Neural progenitor cell (in vitro differentiated cells): ENCODE data around the gene RAET1G. TPM values are rescaled to one million over a fixed set of nuclear protein-coding genes. Genes with fewer than 3 reads are reported as not detected.
"Not testable (repeated sequence)": the region's sequence is repeated elsewhere in the genome, so short reads cannot be mapped to it uniquely, and the experiment has no call there.

Experiments used
- DNase-seq: peaks from one replicate; pipeline ENCODE4 v3.0.0-alpha.2; 2016; ENCODE audit warnings: low spot score
- H2AFZ ChIP-seq: fragments of 200-600 bp; sonication (generic); replicated peaks from 2 replicates; pipeline ENCODE4 v1.6.1; 2016; ENCODE audit warnings: antibody characterized with exemption
- H3F3A ChIP-seq: fragments of 200-600 bp; sonication (generic); 2 replicates; pipeline ENCODE4 v1.6.1; 2016; ENCODE audit warnings: antibody characterized with exemption, low read depth
- H3K27ac ChIP-seq: fragments of 200-600 bp; sonication (generic); 2 replicates; pipeline ENCODE4 v1.5.1; 2016; ENCODE audit warnings: mild to moderate bottlenecking
- H3K27me3 ChIP-seq: fragments of 200-600 bp; sonication (generic); 2 replicates; pipeline ENCODE4 v1.6.1; 2016; ENCODE audit warnings: mild to moderate bottlenecking, moderate library complexity
- H3K36me3 ChIP-seq: fragments of 200-600 bp; sonication (generic); 2 replicates; pipeline ENCODE4 v1.5.1; 2016
- H3K4me1 ChIP-seq: fragments of 200-600 bp; sonication (generic); 2 replicates; pipeline ENCODE4 v1.6.1; 2016; ENCODE audit warnings: mixed run types
- H3K4me2 ChIP-seq: fragments of 200-600 bp; sonication (generic); 2 replicates; pipeline ENCODE4 v1.6.1; 2016
- H3K4me3 ChIP-seq: fragments of 200-600 bp; sonication (generic); 2 replicates; pipeline ENCODE4 v1.5.1; 2016
- H3K79me2 ChIP-seq: fragments of 200-600 bp; sonication (generic); 2 replicates; pipeline ENCODE4 v1.6.1; 2016; ENCODE audit warnings: low read depth
- H3K9ac ChIP-seq: fragments of 200-600 bp; sonication (generic); 2 replicates; pipeline ENCODE4 v1.6.1; 2016
- H3K9me3 ChIP-seq: fragments of 200-600 bp; sonication (generic); 2 replicates; pipeline ENCODE4 v1.5.1; 2016; ENCODE audit warnings: low read depth
- H4K20me1 ChIP-seq: fragments of 200-600 bp; sonication (generic); 2 replicates; pipeline ENCODE4 v1.6.1; 2016; ENCODE audit warnings: low read depth
- H3K27ac Mint-ChIP-seq: 3 replicates; pipeline ENCODE4 v1.8.0; 2021; ENCODE audit warnings: mixed read lengths
- H3K27me3 Mint-ChIP-seq: 2 replicates; pipeline ENCODE4 v1.8.0; 2022; ENCODE audit warnings: low read depth, mild to moderate bottlenecking, inconsistent platforms, moderate library complexity, mixed read lengths; ENCODE audit not compliant: insufficient read depth
- H3K36me3 Mint-ChIP-seq: 3 replicates; pipeline ENCODE4 v1.8.0; 2021; ENCODE audit warnings: mixed read lengths
- H3K4me1 Mint-ChIP-seq: 3 replicates; pipeline ENCODE4 v1.8.0; 2021; ENCODE audit warnings: mixed read lengths
- H3K4me3 Mint-ChIP-seq: 3 replicates; pipeline ENCODE4 v1.8.0; 2021; ENCODE audit warnings: mild to moderate bottlenecking, moderate library complexity, mixed read lengths
- H3K9me3 Mint-ChIP-seq: 3 replicates; pipeline ENCODE4 v1.8.0; 2020; ENCODE audit warnings: mixed read lengths
- EZH2 ChIP-seq: fragments of 200-600 bp; sonication (generic); IDR thresholded peaks from 2 replicates; pipeline ENCODE4 v1.6.1; 2017; ENCODE audit warnings: antibody characterized with exemption, mild to moderate bottlenecking, moderate library complexity
- EZH2phosphoT487 ChIP-seq: fragments of 200-600 bp; sonication (generic); IDR thresholded peaks from 2 replicates; pipeline ENCODE4 v1.6.1; 2017; ENCODE audit warnings: antibody characterized with exemption
- total RNA-seq: library from RNA; depleted of rRNA; stranded (reverse); fragments of >200 nt; gene quantifications from 2 replicates; pipeline ENCODE4 v1.2.3, GENCODE V29; 2015; ENCODE audit warnings: low replicate concordance
- TF ChIP-seq, protein P1 (sequence below): fragments of 200-600 bp; sonication (generic); IDR thresholded peaks from 2 replicates; pipeline ENCODE4 v1.5.1; 2017; ENCODE audit warnings: antibody characterized with exemption, mild to moderate bottlenecking

RAET1G gene
- total RNA-seq, 1 donor from 2014 or later = not detected

DNA sequence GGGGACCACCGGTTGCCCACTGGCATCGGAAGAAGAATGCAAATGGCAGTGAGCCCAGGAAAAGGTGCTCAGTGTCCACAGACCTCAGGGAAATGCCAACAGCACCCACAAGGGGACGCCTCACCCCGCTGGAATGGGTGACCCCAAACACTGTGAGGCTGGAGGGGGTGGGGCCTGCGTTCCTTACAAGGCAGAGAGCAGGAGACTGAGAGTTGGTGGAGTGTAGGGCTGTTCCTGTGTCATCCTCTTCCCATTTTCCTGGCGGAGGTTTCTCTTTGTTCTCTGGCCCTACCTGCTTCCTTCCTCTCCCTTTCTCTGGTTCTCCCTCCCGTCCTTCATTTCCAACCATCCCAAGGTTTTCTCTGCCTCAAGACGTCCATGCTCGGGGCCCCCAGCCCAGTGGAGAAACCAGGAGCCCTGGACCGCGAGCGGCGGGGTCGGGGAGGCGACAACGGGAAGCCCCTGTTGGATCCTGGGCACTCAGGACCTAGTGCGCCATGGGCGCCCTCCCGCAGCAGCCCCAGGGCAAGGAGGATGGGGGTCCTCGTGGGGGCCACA, 15.2 kb upstream of the RAET1G start:
- peaks cover 91% of the 10 kb centered on the region for H3K27me3 Mint-ChIP-seq
- Histone ChIP-seq H3K4me2 (peak overlapping the region; percentile 73), H3K4me3 (peak overlapping the region; percentile 30), H3K27me3 (peaks cover 100% of the 10 kb centered on the region), H4K20me1 (peaks cover 19% of the 10 kb centered on the region), H2AFZ (peak overlapping the region; percentile 77)
- H3F3A ChIP-seq, H3K9ac ChIP-seq, H3K4me1 Mint-ChIP-seq, H3K4me1 ChIP-seq, DNase-seq, H3K4me3 Mint-ChIP-seq, H3K9me3 Mint-ChIP-seq, H3K36me3 Mint-ChIP-seq, H3K27ac ChIP-seq, H3K36me3 ChIP-seq, H3K9me3 ChIP-seq, H3K27ac Mint-ChIP-seq, H3K79me2 ChIP-seq: not testable (repeated sequence)
- TF ChIP-seq, protein P1, sequence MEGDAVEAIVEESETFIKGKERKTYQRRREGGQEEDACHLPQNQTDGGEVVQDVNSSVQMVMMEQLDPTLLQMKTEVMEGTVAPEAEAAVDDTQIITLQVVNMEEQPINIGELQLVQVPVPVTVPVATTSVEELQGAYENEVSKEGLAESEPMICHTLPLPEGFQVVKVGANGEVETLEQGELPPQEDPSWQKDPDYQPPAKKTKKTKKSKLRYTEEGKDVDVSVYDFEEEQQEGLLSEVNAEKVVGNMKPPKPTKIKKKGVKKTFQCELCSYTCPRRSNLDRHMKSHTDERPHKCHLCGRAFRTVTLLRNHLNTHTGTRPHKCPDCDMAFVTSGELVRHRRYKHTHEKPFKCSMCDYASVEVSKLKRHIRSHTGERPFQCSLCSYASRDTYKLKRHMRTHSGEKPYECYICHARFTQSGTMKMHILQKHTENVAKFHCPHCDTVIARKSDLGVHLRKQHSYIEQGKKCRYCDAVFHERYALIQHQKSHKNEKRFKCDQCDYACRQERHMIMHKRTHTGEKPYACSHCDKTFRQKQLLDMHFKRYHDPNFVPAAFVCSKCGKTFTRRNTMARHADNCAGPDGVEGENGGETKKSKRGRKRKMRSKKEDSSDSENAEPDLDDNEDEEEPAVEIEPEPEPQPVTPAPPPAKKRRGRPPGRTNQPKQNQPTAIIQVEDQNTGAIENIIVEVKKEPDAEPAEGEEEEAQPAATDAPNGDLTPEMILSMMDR = peak; percentile 8

DNA sequence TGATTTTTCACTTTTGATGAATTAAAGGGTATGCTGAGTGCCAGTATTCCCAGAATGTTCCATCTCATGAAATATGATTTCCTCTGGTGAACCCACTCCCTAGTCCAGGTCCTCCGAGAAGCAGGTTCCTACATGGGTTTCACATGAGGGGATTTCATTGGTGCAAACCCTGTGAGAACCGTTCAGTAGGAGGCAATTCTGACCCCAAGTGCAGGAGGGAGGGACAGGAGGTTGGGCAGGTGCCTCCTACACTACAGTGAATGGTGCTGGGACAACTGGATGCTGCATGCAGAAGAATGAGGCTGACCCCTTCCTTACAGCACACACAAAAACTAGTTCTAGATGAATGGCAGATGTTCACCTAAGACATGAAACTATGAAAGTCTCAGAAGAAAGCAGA, 13.8 kb upstream of the RAET1G start:
- Mint-ChIP-seq H3K27me3 (peaks cover 87% of the 10 kb centered on the region), H3K9me3 (peaks cover 3% of the 10 kb centered on the region), H3K4me3 (no peak overlapping the region), H3K36me3 (no peaks in the 10 kb centered on the region), H3K4me1 (peaks cover 7% of the 10 kb centered on the region), H3K27ac (no peak overlapping the region)
- Histone ChIP-seq H3K4me3 (no peak overlapping the region), H3K4me1 (peaks cover 5% of the 10 kb centered on the region), H3K27me3 (peaks cover 100% of the 10 kb centered on the region), H3K36me3 (no peaks in the 10 kb centered on the region), H3K27ac (no peak overlapping the region), H3K9ac (no peak overlapping the region), H3K9me3 (no peaks in the 10 kb centered on the region), H3K4me2 (no peak overlapping the region), H3K79me2 (no peaks in the 10 kb centered on the region), H4K20me1 (peaks cover 19% of the 10 kb centered on the region), H3F3A (no peaks in the 10 kb centered on the region), H2AFZ (no peak overlapping the region)
- no peak for DNase-seq
- TF ChIP-seq EZH2 = no peak
- TF ChIP-seq, protein P1 = no peak
- TF ChIP-seq EZH2phosphoT487 = no peak

DNA sequence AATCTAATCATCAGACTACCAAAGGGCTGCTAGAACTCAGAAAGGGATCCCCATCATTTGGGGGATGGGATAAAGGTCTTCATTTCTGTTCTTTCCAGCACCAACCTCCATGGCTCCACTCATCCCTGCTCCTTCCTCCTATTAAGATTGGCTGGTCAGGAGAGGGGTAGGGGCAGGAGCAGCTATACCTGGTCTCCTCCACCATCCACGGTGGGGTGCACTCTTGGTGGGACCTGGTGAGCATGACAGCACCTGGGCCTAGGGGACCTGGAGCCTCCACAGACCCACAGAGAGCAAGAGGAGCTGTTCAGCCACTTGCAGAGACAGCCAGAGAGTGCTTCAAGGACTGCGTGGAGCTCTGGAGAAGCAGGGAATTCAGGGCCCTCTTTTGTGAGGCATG, 12.7 kb upstream of the RAET1G start:
- Histone ChIP-seq H3K4me2 (no peak overlapping the region), H3K9ac (no peak overlapping the region), H3K79me2 (no peaks in the 10 kb centered on the region), H4K20me1 (peaks cover 17% of the 10 kb centered on the region), H3K4me3 (no peak overlapping the region), H3K9me3 (no peaks in the 10 kb centered on the region), H3K36me3 (no peaks in the 10 kb centered on the region), H2AFZ (no peak overlapping the region), H3K27ac (no peak overlapping the region), H3K27me3 (peaks cover 100% of the 10 kb centered on the region), H3F3A (no peaks in the 10 kb centered on the region), H3K4me1 (peaks cover 5% of the 10 kb centered on the region)
- no peak overlapping the region for H3K4me3 Mint-ChIP-seq
- H3K36me3 Mint-ChIP-seq = no peaks in the 10 kb centered on the region
- peaks cover 4% of the 10 kb centered on the region for H3K4me1 Mint-ChIP-seq
- no peak overlapping the region for H3K27ac Mint-ChIP-seq
- H3K27me3 Mint-ChIP-seq = peaks cover 86% of the 10 kb centered on the region
- H3K9me3 Mint-ChIP-seq = peaks cover 3% of the 10 kb centered on the region
- no peak for TF ChIP-seq EZH2phosphoT487
- TF ChIP-seq, protein P1 = no peak
- TF ChIP-seq EZH2 = no peak
- no peak for DNase-seq
